Stomach (tissue), 4 donors: ENCODE measurements around the gene PPP1R1A.

Experiments used
- CTCF ChIP-seq, 7 experiments: fragments of 450-650 bp in 4 of 7; fragments of 200-600 bp in 3 of 7; sonication (generic) in 3 of 7; IDR thresholded peaks; one replicate each; pipeline ENCODE4 v1.5.1; 2016 to 2019; ENCODE audit warnings: antibody characterized with exemption in 7 of 7, control low read depth in 2 of 7, mild to moderate bottlenecking in 1 of 7
- EP300 ChIP-seq: sonication (generic); formaldehyde crosslinking; IDR thresholded peaks from one replicate; pipeline ENCODE4 v1.6.1; 2017; ENCODE audit warnings: antibody characterized with exemption
- POLR2A ChIP-seq, 4 donors: fragments of 450-650 bp; IDR thresholded peaks; one replicate each; pipeline ENCODE4 v1.6.1; 2016; ENCODE audit warnings: antibody characterized with exemption in 4 of 4, control low read depth in 2 of 4, mild to moderate bottlenecking in 1 of 4, moderate library complexity in 1 of 4

GRCh38 chr12:54596526-54596946, 8.1 kb upstream of the PPP1R1A start:
- TF ChIP-seq POLR2A (IDR thresholded peaks at IDR 0.05): no peak
- peak in 4 of 7 experiments; percentile 68 to 80 (median 73) for TF ChIP-seq CTCF (IDR thresholded peaks at IDR 0.05)
- no peak for TF ChIP-seq EP300
